Neural crest cell (in vitro differentiated cells): ENCODE data around the gene LMLN. TPM values are rescaled to one million over a fixed set of nuclear protein-coding genes. Genes with fewer than 3 reads are reported as not detected.
"Not testable (repeated sequence)": the region's sequence is repeated elsewhere in the genome, so short reads cannot be mapped to it uniquely, and the experiment has no call there.

Experiments
- DNase-seq: peaks from one replicate; pipeline ENCODE4 v3.0.0; 2021; ENCODE audit warnings: low read depth, mixed read lengths, low spot score
- H3K27ac Mint-ChIP-seq: one replicate; pipeline ENCODE4 v1.8.0; 2021; ENCODE audit warnings: mild to moderate bottlenecking, mixed read lengths; ENCODE audit not compliant: unreplicated experiment
- H3K27me3 Mint-ChIP-seq: 2 replicates; pipeline ENCODE4 v1.8.0; 2021; ENCODE audit warnings: low read depth, mild to moderate bottlenecking, mixed read lengths
- H3K36me3 Mint-ChIP-seq: 2 replicates; pipeline ENCODE4 v1.8.0; 2021; ENCODE audit warnings: low read depth, mild to moderate bottlenecking, mixed read lengths
- H3K4me1 Mint-ChIP-seq: 2 replicates; pipeline ENCODE4 v1.8.0; 2021; ENCODE audit warnings: mixed read lengths
- H3K4me3 Mint-ChIP-seq: one replicate; pipeline ENCODE4 v1.8.0; 2021; ENCODE audit warnings: mild to moderate bottlenecking, mixed read lengths
- H3K9me3 Mint-ChIP-seq: 2 replicates; pipeline ENCODE4 v1.8.0; 2021; ENCODE audit warnings: mixed read lengths
- CTCF ChIP-seq: fragments of 200-600 bp; sonication (generic); conservative IDR thresholded peaks from 2 replicates; pipeline ENCODE4 v1.5.0; 2021; ENCODE audit warnings: antibody characterized with exemption, mild to moderate bottlenecking
- total RNA-seq: library from RNA; stranded (reverse); gene quantifications from 2 replicates; pipeline ENCODE4 v1.2.1, GENCODE V29; 2021

LMLN gene
- total RNA-seq, 1 donor from 2014 or later, result 9.6 TPM

- H3K4me3 Mint-ChIP-seq, result peak overlapping the region; percentile 94
- peaks cover 3% of the 10 kb centered on the region for H3K9me3 Mint-ChIP-seq
- peaks cover 5% of the 10 kb centered on the region for H3K27me3 Mint-ChIP-seq
- H3K36me3 Mint-ChIP-seq, result peaks cover 2% of the 10 kb centered on the region
- H3K27ac Mint-ChIP-seq, result peak overlapping the region; percentile 70
- no peak for DNase-seq
- TF ChIP-seq CTCF, result no peak
- peaks cover 34% of the 10 kb centered on the region for H3K4me1 Mint-ChIP-seq
Observed at GRCh38 chr3:197960694-197961581, 921 bp downstream of the LMLN start.

- Mint-ChIP-seq H3K4me1 (peaks cover 34% of the 10 kb centered on the region), H3K36me3 (no peaks in the 10 kb centered on the region), H3K27me3 (peaks cover 5% of the 10 kb centered on the region), H3K9me3 (peaks cover 3% of the 10 kb centered on the region), H3K4me3 (peak overlapping the region; percentile 94), H3K27ac (no peak overlapping the region)
- DNase-seq, result no peak
- no peak for TF ChIP-seq CTCF
Observed at GRCh38 chr3:197961582-197961945, 1.5 kb downstream of the LMLN start.

- no peak for DNase-seq
- Mint-ChIP-seq H3K4me1 (peaks cover 24% of the 10 kb centered on the region), H3K27me3 (peaks cover 5% of the 10 kb centered on the region), H3K36me3 (peaks cover 7% of the 10 kb centered on the region), H3K4me3 (peak overlapping the region; percentile 33), H3K9me3 (peaks cover 9% of the 10 kb centered on the region), H3K27ac (no peak overlapping the region)
- TF ChIP-seq CTCF, result no peak
Observed at GRCh38 chr3:197963019-197963637, 3.1 kb downstream of the LMLN start.

- Mint-ChIP-seq H3K27ac (peak overlapping the region; percentile 5), H3K9me3 (peaks cover 17% of the 10 kb centered on the region), H3K36me3 (peaks cover 16% of the 10 kb centered on the region)
- H3K4me3 Mint-ChIP-seq, H3K27me3 Mint-ChIP-seq, H3K4me1 Mint-ChIP-seq, DNase-seq: not testable (repeated sequence)
Observed at GRCh38 chr3:197967337-197967989, 7.4 kb downstream of the LMLN start.

GRCh38 chr3:197970588-197970987, 10.6 kb downstream of the LMLN start:
- Mint-ChIP-seq H3K27ac (no peak overlapping the region), H3K4me3 (no peak overlapping the region), H3K36me3 (peaks cover 21% of the 10 kb centered on the region), H3K4me1 (peaks cover 5% of the 10 kb centered on the region), H3K27me3 (no peaks in the 10 kb centered on the region), H3K9me3 (peaks cover 19% of the 10 kb centered on the region)
- TF ChIP-seq CTCF, result no peak
- DNase-seq, result no peak
